ENCODE data around the gene FAF2. TPM values are rescaled to one million over a fixed set of nuclear protein-coding genes. Genes with fewer than 3 reads are reported as not detected.
"Not testable (repeated sequence)": the region's sequence is repeated elsewhere in the genome, so short reads cannot be mapped to it uniquely, and the experiment has no call there.

The FAF2 gene
- polyA plus RNA-seq, 4 donors = 6.8 to 48.9 (median 15.4) TPM

- no peak overlapping the region for H3K4me3 ChIP-seq (ENCODE audit: low read depth in 1 of 3, low read length in 3 of 3)
- no peak for FAIRE-seq
- peaks cover 0 to 11% (median 0%) of the 10 kb centered on the region in 3 donors for H3K4me1 ChIP-seq (ENCODE audit: control insufficient read depth in 3 of 3, insufficient read depth in 2 of 3, low read depth in 1 of 3, low read length in 2 of 3)
- no peak overlapping the region for H3K27ac ChIP-seq (ENCODE audit: low read depth in 1 of 3, low read length in 2 of 3)
- 84 to 90% (median 90%) methylated on average over 12 of the region's 12 CpGs for WGBS, 3 donors
- DNase-seq = no peak
- H3K36me3 ChIP-seq (ENCODE audit: control insufficient read depth in 3 of 3, insufficient read depth in 2 of 3, low read depth in 1 of 3, low read length in 3 of 3) = no peaks in the 10 kb centered on the region
- H3K9me3 ChIP-seq (ENCODE audit: control insufficient read depth in 2 of 2, insufficient read depth in 1 of 2, low read depth in 1 of 2, low read length in 1 of 2) = no peaks in the 10 kb centered on the region
- peaks cover 0 to 2% (median 0%) of the 10 kb centered on the region in 3 donors for H3K27me3 ChIP-seq (ENCODE audit: control insufficient read depth in 3 of 3, insufficient read depth in 3 of 3, low read length in 3 of 3)
Observed at GRCh38 chr5:176438959-176439757, 9.0 kb upstream of the FAF2 start.

GRCh38 chr5:176440927-176441706, 7.1 kb upstream of the FAF2 start:
- no peaks in the 10 kb centered on the region for H3K9me3 ChIP-seq (ENCODE audit: control insufficient read depth in 2 of 2, insufficient read depth in 1 of 2, low read depth in 1 of 2, low read length in 1 of 2)
- H3K36me3 ChIP-seq (ENCODE audit: control insufficient read depth in 3 of 3, insufficient read depth in 2 of 3, low read depth in 1 of 3, low read length in 3 of 3) = no peaks in the 10 kb centered on the region
- H3K4me1 ChIP-seq (ENCODE audit: control insufficient read depth in 3 of 3, insufficient read depth in 2 of 3, low read depth in 1 of 3, low read length in 2 of 3) = peaks cover 0 to 11% (median 0%) of the 10 kb centered on the region in 3 donors
- peaks cover 0 to 2% (median 0%) of the 10 kb centered on the region in 3 donors for H3K27me3 ChIP-seq (ENCODE audit: control insufficient read depth in 3 of 3, insufficient read depth in 3 of 3, low read length in 3 of 3)
- DNase-seq (peak; percentile 58 to 73), FAIRE-seq (no peak)
- WGBS, 3 donors = 65 to 76% (median 72%) methylated on average over 10 of the region's 10 CpGs
- H3K27ac ChIP-seq (ENCODE audit: low read depth in 1 of 3, low read length in 2 of 3) = no peak overlapping the region
- H3K4me3 ChIP-seq (ENCODE audit: low read depth in 1 of 3, low read length in 3 of 3) = no peak overlapping the region

GRCh38 chr5:176441921-176442323, 6.3 kb upstream of the FAF2 start:
- WGBS, 3 donors = 29 to 39% (median 35%) methylated on average over 5 of the region's 5 CpGs

GRCh38 chr5:176442911-176443310, 5.3 kb upstream of the FAF2 start:
- peaks cover 0 to 11% (median 0%) of the 10 kb centered on the region in 3 donors for H3K4me1 ChIP-seq (ENCODE audit: control insufficient read depth in 3 of 3, insufficient read depth in 2 of 3, low read depth in 1 of 3, low read length in 2 of 3)
- H3K4me3 ChIP-seq (ENCODE audit: low read depth in 1 of 3, low read length in 3 of 3); H3K27me3 ChIP-seq (ENCODE audit: control insufficient read depth in 3 of 3, insufficient read depth in 3 of 3, low read length in 3 of 3); FAIRE-seq; H3K27ac ChIP-seq (ENCODE audit: low read depth in 1 of 3, low read length in 2 of 3); DNase-seq; H3K36me3 ChIP-seq (ENCODE audit: control insufficient read depth in 3 of 3, insufficient read depth in 2 of 3, low read depth in 1 of 3, low read length in 3 of 3); H3K9me3 ChIP-seq (ENCODE audit: control insufficient read depth in 2 of 2, insufficient read depth in 1 of 2, low read depth in 1 of 2, low read length in 1 of 2): not testable (repeated sequence)
- WGBS, 3 donors = 72 to 77% (median 73%) methylated on average over 4 of the region's 4 CpGs

More at GRCh38 chr5:176441921-176442323, 6.3 kb upstream of the FAF2 start:
- FAIRE-seq (no peak), DNase-seq (peak in 1 of 2 donors; percentile 28)
- Histone ChIP-seq H3K9me3 (ENCODE audit: control insufficient read depth in 2 of 2, insufficient read depth in 1 of 2, low read depth in 1 of 2, low read length in 1 of 2) (no peaks in the 10 kb centered on the region), H3K36me3 (ENCODE audit: control insufficient read depth in 3 of 3, insufficient read depth in 2 of 3, low read depth in 1 of 3, low read length in 3 of 3) (no peaks in the 10 kb centered on the region), H3K4me3 (ENCODE audit: low read depth in 1 of 3, low read length in 3 of 3) (no peak overlapping the region), H3K27ac (ENCODE audit: low read depth in 1 of 3, low read length in 2 of 3) (no peak overlapping the region), H3K27me3 (ENCODE audit: control insufficient read depth in 3 of 3, insufficient read depth in 3 of 3, low read length in 3 of 3) (peaks cover 0 to 2% (median 0%) of the 10 kb centered on the region in 3 donors), H3K4me1 (ENCODE audit: control insufficient read depth in 3 of 3, insufficient read depth in 2 of 3, low read depth in 1 of 3, low read length in 2 of 3) (peaks cover 0 to 11% (median 0%) of the 10 kb centered on the region in 3 donors)

GRCh38 chr5:176444742-176445141, 3.4 kb upstream of the FAF2 start:
- H3K36me3 ChIP-seq (ENCODE audit: control insufficient read depth in 3 of 3, insufficient read depth in 2 of 3, low read depth in 1 of 3, low read length in 3 of 3) = no peaks in the 10 kb centered on the region
- DNase-seq = no peak
- no peak overlapping the region for H3K4me3 ChIP-seq (ENCODE audit: low read depth in 1 of 3, low read length in 3 of 3)
- no peaks in the 10 kb centered on the region for H3K9me3 ChIP-seq (ENCODE audit: control insufficient read depth in 2 of 2, insufficient read depth in 1 of 2, low read depth in 1 of 2, low read length in 1 of 2)
- 81 to 90% (median 88%) methylated on average over 5 of the region's 5 CpGs for WGBS, 3 donors
- FAIRE-seq = no peak
- H3K4me1 ChIP-seq (ENCODE audit: control insufficient read depth in 3 of 3, insufficient read depth in 2 of 3, low read depth in 1 of 3, low read length in 2 of 3) = peaks cover 2 to 15% (median 3%) of the 10 kb centered on the region in 3 donors
- H3K27me3 ChIP-seq (ENCODE audit: control insufficient read depth in 3 of 3, insufficient read depth in 3 of 3, low read length in 3 of 3) = peaks cover 0 to 2% (median 0%) of the 10 kb centered on the region in 3 donors
- H3K27ac ChIP-seq (ENCODE audit: low read depth in 1 of 3, low read length in 2 of 3) = no peak overlapping the region

GRCh38 chr5:176446028-176446665, 2.0 kb upstream of the FAF2 start:
- Histone ChIP-seq H3K4me1 (ENCODE audit: control insufficient read depth in 3 of 3, insufficient read depth in 2 of 3, low read depth in 1 of 3, low read length in 2 of 3) (peaks cover 2 to 9% (median 3%) of the 10 kb centered on the region in 3 donors), H3K4me3 (ENCODE audit: low read depth in 1 of 3, low read length in 3 of 3) (peak overlapping the region in 1 of 3 donors; percentile 79), H3K36me3 (ENCODE audit: control insufficient read depth in 3 of 3, insufficient read depth in 2 of 3, low read depth in 1 of 3, low read length in 3 of 3) (peaks cover 0 to 4% (median 0%) of the 10 kb centered on the region in 3 donors), H3K27ac (ENCODE audit: low read depth in 1 of 3, low read length in 2 of 3) (peak overlapping the region in 1 of 3 donors; percentile 97), H3K27me3 (ENCODE audit: control insufficient read depth in 3 of 3, insufficient read depth in 3 of 3, low read length in 3 of 3) (peaks cover 0 to 2% (median 0%) of the 10 kb centered on the region in 3 donors), H3K9me3 (ENCODE audit: control insufficient read depth in 2 of 2, insufficient read depth in 1 of 2, low read depth in 1 of 2, low read length in 1 of 2) (no peaks in the 10 kb centered on the region)
- 49 to 79% (median 61%) methylated on average over 9 of the region's 9 CpGs for WGBS, 3 donors
- FAIRE-seq (no peak), DNase-seq (peak; percentile 63 to 69)

- FAIRE-seq (no peak), DNase-seq (peak in 1 of 2 donors; percentile 17)
- WGBS, 3 donors = 11 to 15% (median 14%) methylated on average over 27 of the region's 27 CpGs
- H3K9me3 ChIP-seq (ENCODE audit: control insufficient read depth in 2 of 2, insufficient read depth in 1 of 2, low read depth in 1 of 2, low read length in 1 of 2) = no peaks in the 10 kb centered on the region
- peaks cover 0 to 1% (median 0%) of the 10 kb centered on the region in 3 donors for H3K27me3 ChIP-seq (ENCODE audit: control insufficient read depth in 3 of 3, insufficient read depth in 3 of 3, low read length in 3 of 3)
- H3K4me3 ChIP-seq (ENCODE audit: low read depth in 1 of 3, low read length in 3 of 3) = peak overlapping the region; percentile 70 to 87 (median 79)
- peaks cover 0 to 7% (median 0%) of the 10 kb centered on the region in 3 donors for H3K36me3 ChIP-seq (ENCODE audit: control insufficient read depth in 3 of 3, insufficient read depth in 2 of 3, low read depth in 1 of 3, low read length in 3 of 3)
- H3K4me1 ChIP-seq (ENCODE audit: control insufficient read depth in 3 of 3, insufficient read depth in 2 of 3, low read depth in 1 of 3, low read length in 2 of 3) = peaks cover 2 to 6% (median 3%) of the 10 kb centered on the region in 3 donors
- peak overlapping the region; percentile 95 to 97 (median 97) for H3K27ac ChIP-seq (ENCODE audit: low read depth in 1 of 3, low read length in 2 of 3)
Observed at GRCh38 chr5:176446884-176447590, 1.1 kb upstream of the FAF2 start.

Data from small intestine (tissue), 7 donors.